Erythroblast (primary cell): ENCODE results near the gene DLX5.

Experiments used
- GATA1 ChIP-seq: IDR thresholded peaks from 2 replicates; pipeline ENCODE4 v1.6.1; 2011; ENCODE audit warnings: low read depth, mild to moderate bottlenecking, control low read depth, low read length, moderate library complexity
- POLR2A ChIP-seq: IDR thresholded peaks from 2 replicates; pipeline ENCODE4 v1.6.1; 2011; ENCODE audit warnings: mild to moderate bottlenecking, low read length

DNA sequence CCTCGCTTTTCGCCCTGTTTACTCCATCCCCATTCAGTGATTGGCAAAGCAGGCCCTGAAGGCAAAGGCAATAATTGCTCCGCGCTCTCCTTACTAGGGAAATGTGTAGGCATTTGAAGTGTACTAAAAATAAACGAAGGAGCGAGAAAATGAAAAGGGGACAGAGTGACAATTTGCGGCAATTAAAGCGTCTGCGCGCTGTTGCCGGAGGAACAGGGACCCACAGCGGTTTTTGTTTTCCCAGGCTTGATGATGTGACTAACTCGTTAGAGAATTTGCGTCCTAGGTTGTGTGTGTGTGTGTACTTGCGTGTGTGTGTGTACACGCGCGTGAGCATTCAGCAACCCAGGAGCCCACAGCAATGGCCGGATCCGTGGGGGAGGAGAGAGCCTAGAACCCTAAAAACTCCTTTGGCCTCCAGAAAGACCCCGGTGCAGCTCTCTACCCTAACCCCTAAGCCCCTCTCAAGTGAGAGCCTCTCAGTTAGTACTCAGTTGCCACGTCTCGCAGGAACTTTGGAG, 27.1 kb downstream of the DLX5 start:
- TF ChIP-seq POLR2A (no peak), GATA1 (no peak)
